GM18505 (cell line): ENCODE data around the gene GREM1.

Experiments used
- ATAC-seq: cut with Tn5 transposase; IDR thresholded peaks from one replicate; pipeline ENCODE4 v1.9.1; 2021; ENCODE audit not compliant: unreplicated experiment
- POLR2A ChIP-seq: IDR thresholded peaks from 4 replicates; pipeline ENCODE4 v1.6.1; 2011; ENCODE audit warnings: borderline replicate concordance; ENCODE audit not compliant: insufficient read depth, insufficient read length; ENCODE audit errors: extremely low read depth

Gene GREM1

GRCh38 chr15:32683906-32684584 lies 33.8 kb upstream of the GREM1 start:
- TF ChIP-seq POLR2A = no peak

GRCh38 chr15:32685576-32685975 lies 32.2 kb upstream of the GREM1 start:
- no peak for TF ChIP-seq POLR2A
- no peak for ATAC-seq

More at GRCh38 chr15:32683906-32684584, 33.8 kb upstream of the GREM1 start:
- ATAC-seq = no peak

- no peak for TF ChIP-seq POLR2A
- no peak for ATAC-seq
Measured at GRCh38 chr15:32687556-32687955, 30.2 kb upstream of the GREM1 start.

- TF ChIP-seq POLR2A = no peak
- no peak for ATAC-seq
Measured at GRCh38 chr15:32688151-32688639, 29.6 kb upstream of the GREM1 start.

GRCh38 chr15:32690941-32691688 lies 26.7 kb upstream of the GREM1 start:
- no peak for ATAC-seq
- TF ChIP-seq POLR2A = no peak

- no peak for ATAC-seq
- no peak for TF ChIP-seq POLR2A
Measured at GRCh38 chr15:32691689-32692038, 26.1 kb upstream of the GREM1 start.

GRCh38 chr15:32692286-32692685 lies 25.5 kb upstream of the GREM1 start:
- ATAC-seq = no peak

GRCh38 chr15:32694222-32694983 lies 23.4 kb upstream of the GREM1 start:
- no peak for ATAC-seq
- TF ChIP-seq POLR2A = no peak

More at GRCh38 chr15:32692286-32692685, 25.5 kb upstream of the GREM1 start:
- TF ChIP-seq POLR2A = no peak

GRCh38 chr15:32698773-32699390 lies 18.9 kb upstream of the GREM1 start:
- ATAC-seq = no peak
- TF ChIP-seq POLR2A = no peak

- no peak for ATAC-seq
- no peak for TF ChIP-seq POLR2A
Measured at GRCh38 chr15:32700501-32701150, 17.2 kb upstream of the GREM1 start.

- TF ChIP-seq POLR2A = no peak
- no peak for ATAC-seq
Measured at GRCh38 chr15:32701863-32702262, 15.9 kb upstream of the GREM1 start.

- TF ChIP-seq POLR2A = no peak
- no peak for ATAC-seq
Measured at GRCh38 chr15:32704395-32704981, 13.3 kb upstream of the GREM1 start.
